Panc1 (cell line): ENCODE measurements around the gene KMT2D. TPM values are rescaled to one million over a fixed set of nuclear protein-coding genes. Genes with fewer than 3 reads are reported as not detected.

Experiments
- ATAC-seq: fragments of 200-7000 bp; cut with Tn5 transposase; 2 replicates; pipeline ENCODE4 v1.9.1; 2020; ENCODE audit warnings: mild to moderate bottlenecking, moderate library complexity
- BruUV-seq: library from RNA; stranded (reverse); fragments of 400-500 nt; replicated peaks from 2 replicates; lab custom pipeline; 2021; lab: Mats Ljungman, UMichigan
- CTCF ChIA-PET: fragments of 300-600 bp; sonication (Branson Sonifier 250); formaldehyde crosslinking; loops from one replicate; lab custom pipeline; 2022; ENCODE audit warnings: antibody characterized with exemption; lab: Charles Lee
- POLR2A ChIA-PET: fragments of 300-600 bp; sonication (Branson Sonifier 250); formaldehyde crosslinking; loops from one replicate; lab custom pipeline; 2022; ENCODE audit warnings: antibody characterized with exemption; lab: Charles Lee
- DNase-seq: peaks from one replicate; pipeline ENCODE4 v3.0.0-alpha.2; 2010; ENCODE audit warnings: low read depth, low spot score
- H3K27ac ChIP-seq: 2 replicates; pipeline ENCODE4 v1.5.1; 2011; ENCODE audit warnings: mild to moderate bottlenecking, low read length, inconsistent platforms
- H3K27me3 ChIP-seq: fragments of 200-500 bp; sonication (Bioruptor generic); 2 replicates; pipeline ENCODE4 v1.6.0; 2014; ENCODE audit warnings: low read length, inconsistent platforms; ENCODE audit not compliant: control insufficient read depth, insufficient read depth
- H3K36me3 ChIP-seq: fragments of 200-500 bp; sonication (Bioruptor generic); 2 replicates; pipeline ENCODE4 v1.5.1; 2014; ENCODE audit warnings: inconsistent platforms, mild to moderate bottlenecking, low read length, moderate library complexity; ENCODE audit not compliant: control insufficient read depth, insufficient read depth
- H3K4me1 ChIP-seq: 2 replicates; pipeline ENCODE4 v1.5.1; 2011; ENCODE audit warnings: inconsistent platforms, mild to moderate bottlenecking, low read length, moderate library complexity; ENCODE audit not compliant: control insufficient read depth, insufficient read depth
- H3K4me3 ChIP-seq, 2 experiments: 2 replicates each; pipeline ENCODE4 v1.5.1; 2011 to 2012; ENCODE audit warnings: low read depth in 2 of 2, low read length in 2 of 2, mild to moderate bottlenecking in 2 of 2, inconsistent platforms in 1 of 2, moderate library complexity in 1 of 2
- H3K9me3 ChIP-seq: fragments of 200-500 bp; sonication (Bioruptor generic); 2 replicates; pipeline ENCODE4 v1.5.1; 2014; ENCODE audit warnings: low read depth, mild to moderate bottlenecking, inconsistent platforms, low read length, moderate library complexity; ENCODE audit not compliant: control insufficient read depth, insufficient read depth
- POLR2AphosphoS5 ChIP-seq: IDR thresholded peaks from 2 replicates; pipeline ENCODE4 v1.6.1; 2012; ENCODE audit warnings: mild to moderate bottlenecking, low read depth, low read length, moderate library complexity
- REST ChIP-seq, 2 experiments: IDR thresholded peaks; 2 replicates each; pipeline ENCODE4 v1.6.1; 2011 to 2012; ENCODE audit warnings: low read depth in 2 of 2, control low read depth in 1 of 2, low read length in 1 of 2, mild to moderate bottlenecking in 1 of 2, moderate library complexity in 1 of 2; ENCODE audit not compliant: insufficient read depth in 1 of 2
- SIN3A ChIP-seq: IDR thresholded peaks from 2 replicates; pipeline ENCODE4 v1.6.1; 2012; ENCODE audit warnings: low read depth, mild to moderate bottlenecking, low read length, moderate library complexity, borderline replicate concordance; ENCODE audit not compliant: insufficient read depth
- TCF7L2 ChIP-seq: IDR thresholded peaks from 2 replicates; pipeline ENCODE4 v1.6.1; 2011; ENCODE audit warnings: mild to moderate bottlenecking, low read depth, low read length, inconsistent platforms
- in situ Hi-C: cut with HindIII; loops from 2 replicates; pipeline ENCODE4 v1.10.0; 2016; ENCODE audit warnings: low sequenced_read_pairs, low pct_unique_long_range_greater_than_20kb
- intact Hi-C: fragments of 100-400 bp; cut with micrococcal nuclease; formaldehyde crosslinking; loops from one replicate; pipeline ENCODE4 v1.10.0; 2022; ENCODE audit not compliant: unreplicated experiment
- total RNA-seq: library from RNA; stranded (reverse); gene quantifications from one replicate; pipeline ENCODE4 v1.2.1, GENCODE V29; 2021; ENCODE audit not compliant: unreplicated experiment
- TF ChIP-seq, protein P1 (sequence below): fragments of 450-650 bp; IDR thresholded peaks from 2 replicates; pipeline ENCODE4 v1.5.1; 2017; ENCODE audit warnings: mild to moderate bottlenecking

The KMT2D gene
- total RNA-seq, 1 experiment from 2014 or later = 64.7 TPM

DNA sequence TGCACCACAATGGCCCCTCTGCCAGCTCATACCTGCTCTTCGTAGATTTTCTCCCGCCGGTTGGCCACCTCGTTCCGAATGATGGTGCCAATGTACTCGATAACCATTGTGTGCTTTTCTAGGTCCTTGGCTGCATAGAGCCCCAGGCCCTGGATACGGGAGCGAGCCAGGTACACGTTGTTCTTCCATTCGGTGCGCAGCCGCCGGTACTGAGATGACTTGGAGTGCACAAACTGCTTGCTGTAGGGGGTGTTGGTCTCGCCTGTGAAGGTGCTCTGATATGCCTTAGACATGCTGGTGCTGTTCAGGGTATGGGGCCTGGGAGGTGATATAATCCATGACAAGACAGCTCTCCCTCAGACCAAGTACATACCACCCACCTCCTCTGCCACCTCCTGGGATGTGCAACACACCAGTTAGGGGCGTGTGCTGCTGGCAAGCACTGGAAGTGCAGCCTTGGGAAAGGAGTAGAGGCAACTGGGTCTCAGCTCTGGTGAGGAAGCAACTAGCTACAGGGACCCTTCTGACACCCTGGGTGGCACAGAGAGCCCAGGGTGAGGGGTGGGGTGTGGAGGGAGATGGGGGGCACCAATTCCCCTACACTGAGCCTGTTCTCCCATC lies 37.9 kb downstream of the KMT2D start:
- Histone ChIP-seq H3K4me1 (peaks cover 13% of the 10 kb centered on the region), H3K9me3 (no peaks in the 10 kb centered on the region), H3K4me3 (no peak overlapping the region), H3K27me3 (no peaks in the 10 kb centered on the region), H3K36me3 (peaks cover 36% of the 10 kb centered on the region), H3K27ac (no peak overlapping the region)
- CTCF ChIA-PET = no interaction called here
- DNase-seq (no peak), ATAC-seq (no peak)
- TF ChIP-seq, protein P1, sequence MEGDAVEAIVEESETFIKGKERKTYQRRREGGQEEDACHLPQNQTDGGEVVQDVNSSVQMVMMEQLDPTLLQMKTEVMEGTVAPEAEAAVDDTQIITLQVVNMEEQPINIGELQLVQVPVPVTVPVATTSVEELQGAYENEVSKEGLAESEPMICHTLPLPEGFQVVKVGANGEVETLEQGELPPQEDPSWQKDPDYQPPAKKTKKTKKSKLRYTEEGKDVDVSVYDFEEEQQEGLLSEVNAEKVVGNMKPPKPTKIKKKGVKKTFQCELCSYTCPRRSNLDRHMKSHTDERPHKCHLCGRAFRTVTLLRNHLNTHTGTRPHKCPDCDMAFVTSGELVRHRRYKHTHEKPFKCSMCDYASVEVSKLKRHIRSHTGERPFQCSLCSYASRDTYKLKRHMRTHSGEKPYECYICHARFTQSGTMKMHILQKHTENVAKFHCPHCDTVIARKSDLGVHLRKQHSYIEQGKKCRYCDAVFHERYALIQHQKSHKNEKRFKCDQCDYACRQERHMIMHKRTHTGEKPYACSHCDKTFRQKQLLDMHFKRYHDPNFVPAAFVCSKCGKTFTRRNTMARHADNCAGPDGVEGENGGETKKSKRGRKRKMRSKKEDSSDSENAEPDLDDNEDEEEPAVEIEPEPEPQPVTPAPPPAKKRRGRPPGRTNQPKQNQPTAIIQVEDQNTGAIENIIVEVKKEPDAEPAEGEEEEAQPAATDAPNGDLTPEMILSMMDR = no peak
- TF ChIP-seq POLR2AphosphoS5 = no peak
- TF ChIP-seq TCF7L2 = no peak
- no peak for TF ChIP-seq SIN3A
- TF ChIP-seq REST (IDR thresholded peaks at IDR 0.05; ENCODE audit: insufficient read depth in 1 of 2, low read depth in 2 of 2, low read length in 1 of 2) = no peak
- no TSS peak for BruUV-seq
- POLR2A ChIA-PET = no interaction called here
- intact Hi-C loops = no loop called here
- in situ Hi-C loops = no loop called here

GRCh38 chr12:49021292-49021915 lies 39.2 kb downstream of the KMT2D start:
- H3K27ac ChIP-seq = no peak overlapping the region
- ChIA-PET CTCF (no interaction called here), POLR2A (no interaction called here)
- no peaks in the 10 kb centered on the region for H3K9me3 ChIP-seq
- no peak overlapping the region for H3K4me3 ChIP-seq
- in situ Hi-C loops = no loop called here
- H3K27me3 ChIP-seq = no peaks in the 10 kb centered on the region
- intact Hi-C loops = no loop called here
- ATAC-seq = no peak
- peaks cover 36% of the 10 kb centered on the region for H3K36me3 ChIP-seq
- H3K4me1 ChIP-seq = peaks cover 15% of the 10 kb centered on the region
- TSS peak; percentile 13 for BruUV-seq
- TF ChIP-seq POLR2AphosphoS5 (no peak), SIN3A (no peak), TCF7L2 (no peak), REST (IDR thresholded peaks at IDR 0.05; ENCODE audit: insufficient read depth in 1 of 2, low read depth in 2 of 2, low read length in 1 of 2) (no peak)
- TF ChIP-seq, protein P1 = no peak
- no peak for DNase-seq
